ENCODE data around the gene TSPAN18.

DNA sequence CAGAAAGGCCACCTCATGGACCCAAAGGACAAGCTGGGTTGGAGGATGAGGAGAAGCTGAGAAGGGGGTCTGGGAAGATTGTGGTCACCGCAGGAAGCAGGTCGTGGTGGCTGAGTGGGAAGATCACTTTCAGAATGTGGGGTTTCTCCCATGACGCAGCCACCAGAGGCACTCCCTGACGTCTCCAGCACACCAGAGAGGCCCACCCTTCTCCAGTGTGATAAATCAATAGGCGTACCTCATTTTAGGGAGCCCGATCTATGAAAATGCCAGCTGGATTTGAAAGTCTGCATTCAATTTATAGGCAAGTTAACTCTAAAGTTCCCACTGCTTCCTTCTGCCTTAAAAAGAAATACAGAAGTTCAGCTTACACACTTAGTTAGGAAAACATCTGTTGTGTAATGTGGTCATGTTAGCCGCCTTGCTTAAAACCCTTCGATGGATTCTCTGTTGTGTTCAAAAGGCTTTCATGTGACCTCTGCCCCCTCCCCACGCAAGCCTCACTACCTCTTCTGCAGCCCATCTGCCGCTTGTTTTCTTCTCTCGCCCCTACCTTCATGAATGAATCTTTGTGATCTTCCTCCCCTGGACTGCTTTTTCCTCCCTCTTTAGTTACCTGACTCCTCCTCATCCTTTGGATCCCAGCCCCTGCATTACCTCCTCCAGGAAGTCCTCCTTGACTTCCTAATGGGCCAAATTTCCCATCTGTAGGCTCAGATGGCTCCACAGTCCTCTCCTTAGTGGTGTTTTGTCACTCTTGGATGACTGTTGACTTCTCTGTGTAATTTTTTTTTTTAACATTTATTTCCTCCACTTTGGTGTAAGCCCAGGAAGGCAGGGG is 10.7 kb downstream of the TSPAN18 start:
- TF ChIP-seq POLR2A (IDR thresholded peaks at IDR 0.05; ENCODE audit: low read length) (no peak), GATA1 (IDR thresholded peaks at IDR 0.05; ENCODE audit: low read depth, low read length) (no peak)

Data from erythroblast (primary cell).